Activated B cell treated with CpG ODN at 0.5 μM for 24 hours (primary cell): Measurements from ENCODE around the gene RAET1E. TPM values are rescaled to one million over a fixed set of nuclear protein-coding genes. Genes with fewer than 3 reads are reported as not detected.
A peak's percentile ranks its signal among the peaks of the same experiment; 100 is the strongest.
"Not testable (repeated sequence)": the region's sequence is repeated elsewhere in the genome, so short reads cannot be mapped to it uniquely, and the experiment has no call there.

Source experiments
- ATAC-seq: fragments of 200-7000 bp; cut with Tn5 transposase; one replicate; pipeline ENCODE4 v1.10.0; 2021; ENCODE audit warnings: low read depth, mild to moderate bottlenecking, moderate library complexity
- CTCF ChIA-PET: fragments of 350-600 bp; sonication (Branson Sonifier 250); formaldehyde crosslinking; loops from one replicate; lab custom pipeline; 2021; ENCODE audit warnings: antibody characterized with exemption; lab: Charles Lee
- POLR2A ChIA-PET: fragments of 350-600 bp; sonication (Branson Sonifier 250); formaldehyde crosslinking; loops from one replicate; lab custom pipeline; 2021; ENCODE audit warnings: antibody characterized with exemption; lab: Charles Lee
- DNase-seq: peaks from one replicate; pipeline ENCODE4 v3.0.0; 2022
- H3K27ac Mint-ChIP-seq: one replicate; pipeline ENCODE4 v1.8.0; 2020; ENCODE audit warnings: mixed read lengths
- H3K27me3 Mint-ChIP-seq: one replicate; pipeline ENCODE4 v1.8.0; 2021; ENCODE audit warnings: mixed read lengths
- H3K36me3 Mint-ChIP-seq: one replicate; pipeline ENCODE4 v1.8.0; 2021; ENCODE audit warnings: low read depth, mixed read lengths
- H3K4me1 Mint-ChIP-seq: one replicate; pipeline ENCODE4 v1.8.0; 2021; ENCODE audit warnings: mixed read lengths
- H3K4me3 Mint-ChIP-seq: one replicate; pipeline ENCODE4 v1.8.0; 2020; ENCODE audit warnings: mild to moderate bottlenecking, mixed read lengths
- H3K9me3 Mint-ChIP-seq: one replicate; pipeline ENCODE4 v1.8.0; 2020; ENCODE audit warnings: mixed read lengths
- CTCF ChIP-seq: fragments of 200-600 bp; IDR thresholded peaks from one replicate; pipeline ENCODE4 v1.8.0; 2022; ENCODE audit warnings: antibody characterized with exemption, mild to moderate bottlenecking
- intact Hi-C: fragments of 100-400 bp; cut with micrococcal nuclease; formaldehyde crosslinking; loops from one replicate; pipeline ENCODE4 v1.15.1; 2024
- total RNA-seq: library from RNA; stranded (reverse); gene quantifications from 2 replicates; pipeline ENCODE4 v1.2.3, GENCODE V29; 2022

Gene RAET1E
- total RNA-seq, 1 donor from 2014 or later, result not detected

DNA sequence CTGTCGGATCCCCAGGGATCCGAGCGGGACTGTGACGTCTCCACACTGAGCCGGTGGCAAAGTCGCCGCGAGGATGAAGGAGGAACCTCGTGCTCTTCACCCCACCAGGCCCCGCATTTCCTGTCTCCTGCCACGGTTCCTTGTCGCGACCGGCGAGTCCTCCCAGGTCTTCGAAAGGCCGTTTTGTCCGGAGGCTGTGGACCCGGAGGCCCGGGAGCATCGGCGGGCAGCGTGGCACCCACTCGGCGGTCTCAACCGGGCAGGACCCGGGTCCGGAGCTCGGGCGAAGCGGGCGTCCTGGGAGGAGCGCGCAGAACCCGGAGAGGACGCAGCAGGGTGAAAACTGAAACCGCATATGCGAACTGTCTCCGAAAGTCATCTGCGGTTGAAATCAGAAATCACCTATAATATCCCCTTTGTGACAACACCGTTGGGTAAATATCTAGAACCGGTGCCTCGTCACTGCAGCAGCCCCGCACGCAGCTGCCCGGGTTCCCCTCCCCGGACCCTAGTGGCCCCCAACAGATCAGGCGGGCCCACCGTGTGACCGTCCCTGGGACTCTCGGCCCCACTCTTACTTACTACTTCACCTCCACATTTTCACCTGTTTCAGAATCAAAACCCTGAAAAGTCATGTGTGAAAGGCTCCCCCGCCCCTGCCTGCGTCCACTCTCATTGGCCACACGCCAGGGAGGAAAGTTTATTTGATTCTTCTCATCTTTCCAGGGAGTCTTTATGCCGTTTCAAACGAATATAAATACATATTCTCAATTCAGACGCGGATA, 40.9 kb upstream of the RAET1E start:
- ChIA-PET CTCF (interaction anchor here (0.6 to 1.3 kb wide), 2 partner anchors 68 to 78 kb away, joined by 3 to 4 read pairs (median 3); no protein-coding TSS in a partner anchor), POLR2A (interaction anchor here (0.9 to 1.4 kb wide), 4 partner anchors 23 to 69 kb away, joined by 3 read pairs; partner anchors contain the start of gene ULBP1)
- H3K4me1 Mint-ChIP-seq, result peaks cover 47% of the 10 kb centered on the region
- no peak for TF ChIP-seq CTCF
- DNase-seq, result peak; percentile 69
- H3K27ac Mint-ChIP-seq, result peak overlapping the region; percentile 86
- intact Hi-C loops, result loop anchor here (1.0 to 5.0 kb wide), 6 partner anchors 25 to 684 kb away; partner anchors contain the start of gene ULBP1
- H3K9me3 Mint-ChIP-seq, result no peaks in the 10 kb centered on the region
- H3K27me3 Mint-ChIP-seq, result peaks cover 67% of the 10 kb centered on the region
- peak overlapping the region; percentile 82 for H3K4me3 Mint-ChIP-seq
- H3K36me3 Mint-ChIP-seq, result peaks cover 2% of the 10 kb centered on the region
- peak; percentile 61 for ATAC-seq

DNA sequence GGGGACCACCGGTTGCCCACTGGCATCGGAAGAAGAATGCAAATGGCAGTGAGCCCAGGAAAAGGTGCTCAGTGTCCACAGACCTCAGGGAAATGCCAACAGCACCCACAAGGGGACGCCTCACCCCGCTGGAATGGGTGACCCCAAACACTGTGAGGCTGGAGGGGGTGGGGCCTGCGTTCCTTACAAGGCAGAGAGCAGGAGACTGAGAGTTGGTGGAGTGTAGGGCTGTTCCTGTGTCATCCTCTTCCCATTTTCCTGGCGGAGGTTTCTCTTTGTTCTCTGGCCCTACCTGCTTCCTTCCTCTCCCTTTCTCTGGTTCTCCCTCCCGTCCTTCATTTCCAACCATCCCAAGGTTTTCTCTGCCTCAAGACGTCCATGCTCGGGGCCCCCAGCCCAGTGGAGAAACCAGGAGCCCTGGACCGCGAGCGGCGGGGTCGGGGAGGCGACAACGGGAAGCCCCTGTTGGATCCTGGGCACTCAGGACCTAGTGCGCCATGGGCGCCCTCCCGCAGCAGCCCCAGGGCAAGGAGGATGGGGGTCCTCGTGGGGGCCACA, 40.2 kb upstream of the RAET1E start:
- not testable (repeated sequence) for DNase-seq, H3K9me3 Mint-ChIP-seq, H3K36me3 Mint-ChIP-seq
- POLR2A ChIA-PET, result interaction anchor here (1.0 to 1.4 kb wide), 3 partner anchors 23 to 69 kb away, joined by 3 read pairs; partner anchors contain the start of gene ULBP1
- Mint-ChIP-seq H3K27ac (peak overlapping the region; percentile 86), H3K4me3 (peak overlapping the region; percentile 82), H3K4me1 (peaks cover 47% of the 10 kb centered on the region), H3K27me3 (peaks cover 71% of the 10 kb centered on the region)
- ATAC-seq, result peak; percentile 12
- CTCF ChIA-PET, result interaction anchor here (0.6 to 1.1 kb wide), 2 partner anchors 69 to 79 kb away, joined by 3 to 4 read pairs; no protein-coding TSS in a partner anchor
- intact Hi-C loops, result loop anchor here (1.0 to 5.0 kb wide), 5 partner anchors 53 to 684 kb away; no protein-coding TSS in a partner anchor

DNA sequence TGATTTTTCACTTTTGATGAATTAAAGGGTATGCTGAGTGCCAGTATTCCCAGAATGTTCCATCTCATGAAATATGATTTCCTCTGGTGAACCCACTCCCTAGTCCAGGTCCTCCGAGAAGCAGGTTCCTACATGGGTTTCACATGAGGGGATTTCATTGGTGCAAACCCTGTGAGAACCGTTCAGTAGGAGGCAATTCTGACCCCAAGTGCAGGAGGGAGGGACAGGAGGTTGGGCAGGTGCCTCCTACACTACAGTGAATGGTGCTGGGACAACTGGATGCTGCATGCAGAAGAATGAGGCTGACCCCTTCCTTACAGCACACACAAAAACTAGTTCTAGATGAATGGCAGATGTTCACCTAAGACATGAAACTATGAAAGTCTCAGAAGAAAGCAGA, 38.8 kb upstream of the RAET1E start:
- peak overlapping the region; percentile 5 for H3K4me3 Mint-ChIP-seq
- no peaks in the 10 kb centered on the region for H3K9me3 Mint-ChIP-seq
- intact Hi-C loops, result loop anchor here (5.0 kb wide), 2 partner anchors 469 to 686 kb away; no protein-coding TSS in a partner anchor
- ATAC-seq (no peak), DNase-seq (no peak)
- peaks cover 68% of the 10 kb centered on the region for H3K27me3 Mint-ChIP-seq
- H3K27ac Mint-ChIP-seq, result peak overlapping the region; percentile 31
- POLR2A ChIA-PET, result no interaction called here
- peaks cover 2% of the 10 kb centered on the region for H3K36me3 Mint-ChIP-seq
- TF ChIP-seq CTCF, result no peak
- peaks cover 39% of the 10 kb centered on the region for H3K4me1 Mint-ChIP-seq
- CTCF ChIA-PET, result interaction anchor here (2.8 kb wide), 1 partner anchor 80 kb away, joined by 27 read pairs; no protein-coding TSS in a partner anchor

DNA sequence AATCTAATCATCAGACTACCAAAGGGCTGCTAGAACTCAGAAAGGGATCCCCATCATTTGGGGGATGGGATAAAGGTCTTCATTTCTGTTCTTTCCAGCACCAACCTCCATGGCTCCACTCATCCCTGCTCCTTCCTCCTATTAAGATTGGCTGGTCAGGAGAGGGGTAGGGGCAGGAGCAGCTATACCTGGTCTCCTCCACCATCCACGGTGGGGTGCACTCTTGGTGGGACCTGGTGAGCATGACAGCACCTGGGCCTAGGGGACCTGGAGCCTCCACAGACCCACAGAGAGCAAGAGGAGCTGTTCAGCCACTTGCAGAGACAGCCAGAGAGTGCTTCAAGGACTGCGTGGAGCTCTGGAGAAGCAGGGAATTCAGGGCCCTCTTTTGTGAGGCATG, 37.8 kb upstream of the RAET1E start:
- no peak for TF ChIP-seq CTCF
- POLR2A ChIA-PET, result interaction anchor here (0.7 kb wide), 1 partner anchor 80 kb away, joined by 4 read pairs; no protein-coding TSS in a partner anchor
- no peak for DNase-seq
- H3K9me3 Mint-ChIP-seq, result no peaks in the 10 kb centered on the region
- H3K27me3 Mint-ChIP-seq, result peaks cover 72% of the 10 kb centered on the region
- intact Hi-C loops, result loop anchor here (2.0 to 5.0 kb wide), 5 partner anchors 101 to 879 kb away; no protein-coding TSS in a partner anchor
- no peaks in the 10 kb centered on the region for H3K36me3 Mint-ChIP-seq
- peaks cover 31% of the 10 kb centered on the region for H3K4me1 Mint-ChIP-seq
- no peak for ATAC-seq
- H3K4me3 Mint-ChIP-seq, result no peak overlapping the region
- CTCF ChIA-PET, result interaction anchor here (2.8 kb wide), 1 partner anchor 82 kb away, joined by 27 read pairs; no protein-coding TSS in a partner anchor
- H3K27ac Mint-ChIP-seq, result no peak overlapping the region

DNA sequence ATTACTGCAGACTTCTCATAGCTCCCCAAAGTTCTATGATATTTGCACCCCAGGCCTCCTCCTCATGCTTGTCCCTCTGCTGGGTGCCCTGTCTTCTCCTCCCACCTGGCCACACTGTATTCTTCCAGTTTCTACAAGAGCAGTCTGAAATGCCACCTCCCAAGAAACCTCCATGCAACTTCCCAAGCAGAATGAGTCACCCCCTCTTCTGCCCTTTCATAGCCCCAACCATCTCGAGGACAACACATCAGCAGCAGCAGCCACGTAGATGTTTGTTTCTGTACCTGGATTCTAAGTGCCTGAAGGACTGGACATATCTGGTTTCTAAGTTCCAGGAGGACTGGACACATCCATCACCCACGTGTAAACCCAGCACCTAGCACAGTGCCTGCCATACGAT, 37.3 kb upstream of the RAET1E start:
- TF ChIP-seq CTCF, result no peak
- H3K4me3 Mint-ChIP-seq, result no peak overlapping the region
- peaks cover 27% of the 10 kb centered on the region for H3K4me1 Mint-ChIP-seq
- peak overlapping the region; percentile 25 for H3K27ac Mint-ChIP-seq
- intact Hi-C loops, result loop anchor here (2.0 to 5.0 kb wide), 5 partner anchors 100 to 880 kb away; no protein-coding TSS in a partner anchor
- POLR2A ChIA-PET, result interaction anchor here (0.7 kb wide), 1 partner anchor 80 kb away, joined by 4 read pairs; no protein-coding TSS in a partner anchor
- no peaks in the 10 kb centered on the region for H3K9me3 Mint-ChIP-seq
- no peaks in the 10 kb centered on the region for H3K36me3 Mint-ChIP-seq
- DNase-seq (no peak), ATAC-seq (no peak)
- peaks cover 72% of the 10 kb centered on the region for H3K27me3 Mint-ChIP-seq
- CTCF ChIA-PET, result interaction anchor here (0.6 to 2.8 kb wide), 3 partner anchors 10 to 84 kb away, joined by 3 to 27 read pairs (median 3); no protein-coding TSS in a partner anchor
